ENCODE data around the gene NEDD4L.
A peak's percentile ranks its signal among the peaks of the same experiment; 100 is the strongest.

The NEDD4L gene

GRCh38 chr18:58132595-58133261, 88.7 kb downstream of the NEDD4L start:
- POLR2A ChIA-PET = no interaction called here
- TF ChIP-seq CTCF (IDR thresholded peaks at IDR 0.05; ENCODE audit: control extremely low read depth, extremely low read depth, low read depth, missing control alignments) = no peak
- no peak for DNase-seq (ENCODE audit: extremely low spot score)
- CTCF ChIA-PET = interaction anchor here (1.6 to 6.1 kb wide), 5 partner anchors 11 to 251 kb away, joined by 3 to 39 read pairs (median 6); partner anchors contain the start of gene NEDD4L

GRCh38 chr18:58135183-58135641, 91.2 kb downstream of the NEDD4L start:
- CTCF ChIA-PET = interaction anchor here (0.7 to 6.1 kb wide), 33 partner anchors 9 to 628 kb away, joined by 3 to 39 read pairs (median 4); partner anchors contain the start of gene NEDD4L
- TF ChIP-seq CTCF (IDR thresholded peaks at IDR 0.05; ENCODE audit: control extremely low read depth, extremely low read depth, low read depth, missing control alignments) = no peak
- no peak for DNase-seq (ENCODE audit: extremely low spot score)
- POLR2A ChIA-PET = no interaction called here

GRCh38 chr18:58135701-58136331, 91.8 kb downstream of the NEDD4L start:
- CTCF ChIA-PET = interaction anchor here (0.7 to 6.1 kb wide), 41 partner anchors 9 to 627 kb away, joined by 3 to 39 read pairs (median 4); partner anchors contain the start of gene NEDD4L
- peak; percentile 79 for DNase-seq (ENCODE audit: extremely low spot score)
- POLR2A ChIA-PET = no interaction called here
- peak; percentile 85 for TF ChIP-seq CTCF (IDR thresholded peaks at IDR 0.05; ENCODE audit: control extremely low read depth, extremely low read depth, low read depth, missing control alignments)

- no peak for DNase-seq (ENCODE audit: extremely low spot score)
- TF ChIP-seq CTCF (IDR thresholded peaks at IDR 0.05; ENCODE audit: control extremely low read depth, extremely low read depth, low read depth, missing control alignments) = no peak
- ChIA-PET CTCF (interaction anchor here (0.9 to 6.1 kb wide), 20 partner anchors 8 to 626 kb away, joined by 3 to 39 read pairs (median 6); partner anchors contain the start of gene NEDD4L), POLR2A (no interaction called here)
Observed at GRCh38 chr18:58136879-58137278, 92.9 kb downstream of the NEDD4L start.

GRCh38 chr18:58139459-58140386, 95.7 kb downstream of the NEDD4L start:
- no peak for TF ChIP-seq CTCF (IDR thresholded peaks at IDR 0.05; ENCODE audit: control extremely low read depth, extremely low read depth, low read depth, missing control alignments)
- POLR2A ChIA-PET = no interaction called here
- DNase-seq (ENCODE audit: extremely low spot score) = no peak
- CTCF ChIA-PET = interaction anchor here (0.5 to 1.0 kb wide), 2 partner anchors 29 to 171 kb away, joined by 3 read pairs; no protein-coding TSS in a partner anchor
